Astrocyte of the spinal cord (primary cell): Measurements from ENCODE around the gene SLC9A5.
A peak's percentile ranks its signal among the peaks of the same experiment; 100 is the strongest.

ENCODE experiments used
- DNase-seq: peaks from one replicate; pipeline ENCODE4 v3.0.0; 2011; ENCODE audit warnings: low read depth, low spot score
- H3K4me3 ChIP-seq: 2 replicates; pipeline ENCODE4 v1.5.1; 2011; ENCODE audit warnings: low read depth, mild to moderate bottlenecking, low read length, moderate library complexity
- in situ Hi-C: cut with HindIII; loops from 2 replicates; pipeline ENCODE4 v1.10.0; 2017; ENCODE audit warnings: low sequenced_read_pairs
- TF ChIP-seq, protein P1 (sequence below): IDR thresholded peaks from 2 replicates; pipeline ENCODE4 v1.5.1; 2012; ENCODE audit warnings: low read depth, mild to moderate bottlenecking, low read length, inconsistent platforms

Gene SLC9A5

DNA sequence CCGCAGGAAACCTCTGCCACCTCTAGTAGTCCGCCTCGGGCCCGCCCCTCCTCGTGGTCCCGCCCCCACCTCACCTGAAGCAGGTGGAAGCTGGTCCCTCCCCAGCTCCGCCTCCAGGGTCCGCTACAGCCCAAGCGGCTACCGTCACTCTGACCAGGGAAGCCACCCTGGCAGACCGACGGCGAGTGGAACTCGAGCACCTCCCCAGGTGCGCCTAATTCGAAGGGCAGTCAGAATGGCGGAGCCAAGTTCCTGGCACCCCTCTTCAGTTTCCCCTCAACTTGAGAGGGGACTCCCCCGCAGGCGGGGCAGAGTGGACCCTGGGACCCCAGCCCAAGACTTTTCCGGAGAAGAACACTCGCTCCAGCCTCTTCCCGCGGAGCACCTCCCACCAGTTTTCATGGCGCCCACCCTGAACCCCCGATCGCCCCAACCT lies 2.0 kb upstream of the SLC9A5 start:
- TF ChIP-seq, protein P1, sequence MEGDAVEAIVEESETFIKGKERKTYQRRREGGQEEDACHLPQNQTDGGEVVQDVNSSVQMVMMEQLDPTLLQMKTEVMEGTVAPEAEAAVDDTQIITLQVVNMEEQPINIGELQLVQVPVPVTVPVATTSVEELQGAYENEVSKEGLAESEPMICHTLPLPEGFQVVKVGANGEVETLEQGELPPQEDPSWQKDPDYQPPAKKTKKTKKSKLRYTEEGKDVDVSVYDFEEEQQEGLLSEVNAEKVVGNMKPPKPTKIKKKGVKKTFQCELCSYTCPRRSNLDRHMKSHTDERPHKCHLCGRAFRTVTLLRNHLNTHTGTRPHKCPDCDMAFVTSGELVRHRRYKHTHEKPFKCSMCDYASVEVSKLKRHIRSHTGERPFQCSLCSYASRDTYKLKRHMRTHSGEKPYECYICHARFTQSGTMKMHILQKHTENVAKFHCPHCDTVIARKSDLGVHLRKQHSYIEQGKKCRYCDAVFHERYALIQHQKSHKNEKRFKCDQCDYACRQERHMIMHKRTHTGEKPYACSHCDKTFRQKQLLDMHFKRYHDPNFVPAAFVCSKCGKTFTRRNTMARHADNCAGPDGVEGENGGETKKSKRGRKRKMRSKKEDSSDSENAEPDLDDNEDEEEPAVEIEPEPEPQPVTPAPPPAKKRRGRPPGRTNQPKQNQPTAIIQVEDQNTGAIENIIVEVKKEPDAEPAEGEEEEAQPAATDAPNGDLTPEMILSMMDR, result no peak
- in situ Hi-C loops, result no loop called here
- no peak for DNase-seq
- H3K4me3 ChIP-seq, result peak overlapping the region; percentile 92

DNA sequence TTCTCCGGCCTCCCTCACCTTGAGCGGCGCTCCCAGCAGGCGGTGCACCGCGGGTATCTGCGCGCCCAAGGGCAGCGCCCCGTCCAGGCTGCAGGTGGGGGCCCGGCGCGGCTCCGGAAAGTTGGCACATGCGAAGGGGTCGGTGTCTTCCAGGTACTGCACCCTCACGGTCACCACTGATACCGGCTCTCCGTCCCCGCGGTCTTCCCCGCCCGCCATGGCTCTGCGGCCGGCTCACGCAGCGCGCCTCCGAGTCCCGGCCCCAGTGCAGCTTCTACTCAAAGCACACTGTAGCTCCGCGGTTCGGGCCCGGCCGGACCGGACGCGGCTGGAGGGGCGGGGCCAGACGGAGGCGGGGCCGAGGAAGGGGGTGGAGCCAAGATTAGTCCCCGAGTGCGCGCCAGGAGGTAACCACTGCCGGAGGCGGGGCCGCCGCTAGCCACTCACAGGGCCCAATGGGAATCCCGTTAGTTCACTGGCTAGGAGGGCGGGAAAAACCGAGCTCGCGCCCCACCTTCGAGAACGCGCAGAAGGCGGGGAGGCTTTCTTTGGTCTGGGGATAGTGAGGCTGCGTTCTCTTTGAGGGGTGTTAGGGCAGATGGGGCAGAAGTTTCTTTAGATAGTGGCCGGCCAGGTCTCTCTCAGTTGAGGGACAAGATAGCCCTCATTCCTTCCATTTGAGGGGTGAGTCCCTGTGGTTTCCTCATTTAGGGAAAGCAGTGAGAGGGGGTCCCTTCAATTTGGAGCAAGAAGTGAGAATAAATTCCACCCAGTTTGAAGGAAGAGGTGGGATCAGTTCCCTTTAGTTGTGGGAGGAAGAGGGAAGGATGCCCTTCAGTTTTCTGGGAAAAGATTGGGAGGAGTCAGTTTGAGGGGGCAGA lies 1.3 kb upstream of the SLC9A5 start, which contains the start of gene FHOD1:
FHOD1 (minus strand) TSS at position 290 of the 881 bp plus-strand sequence; CDS start at position 219, 71 bp downstream.
- TF ChIP-seq, protein P1, result no peak
- DNase-seq, result peak; percentile 96
- in situ Hi-C loops, result no loop called here
- peak within 1 kb of the TSS; percentile 92 for H3K4me3 ChIP-seq

DNA sequence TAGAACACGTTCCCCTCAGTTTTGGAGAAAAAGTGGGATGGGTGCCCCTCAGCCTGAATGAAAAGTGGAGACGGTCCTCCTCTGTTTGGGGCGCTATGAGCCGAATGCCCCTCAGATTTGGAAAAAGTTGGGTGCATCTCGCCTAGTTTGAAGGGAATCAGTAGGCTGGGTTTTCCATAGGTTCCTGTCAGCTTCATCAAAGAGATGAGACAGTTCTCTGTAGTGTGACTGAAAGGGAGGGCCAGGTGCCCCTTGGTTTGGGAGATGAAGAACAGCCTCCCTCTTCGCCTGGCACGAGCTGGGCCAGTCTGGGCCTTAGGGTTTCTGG lies 742 bp upstream of the SLC9A5 start:
- TF ChIP-seq, protein P1, result no peak
- DNase-seq, result no peak
- peak overlapping the region; percentile 59 for H3K4me3 ChIP-seq
- in situ Hi-C loops, result no loop called here

DNA sequence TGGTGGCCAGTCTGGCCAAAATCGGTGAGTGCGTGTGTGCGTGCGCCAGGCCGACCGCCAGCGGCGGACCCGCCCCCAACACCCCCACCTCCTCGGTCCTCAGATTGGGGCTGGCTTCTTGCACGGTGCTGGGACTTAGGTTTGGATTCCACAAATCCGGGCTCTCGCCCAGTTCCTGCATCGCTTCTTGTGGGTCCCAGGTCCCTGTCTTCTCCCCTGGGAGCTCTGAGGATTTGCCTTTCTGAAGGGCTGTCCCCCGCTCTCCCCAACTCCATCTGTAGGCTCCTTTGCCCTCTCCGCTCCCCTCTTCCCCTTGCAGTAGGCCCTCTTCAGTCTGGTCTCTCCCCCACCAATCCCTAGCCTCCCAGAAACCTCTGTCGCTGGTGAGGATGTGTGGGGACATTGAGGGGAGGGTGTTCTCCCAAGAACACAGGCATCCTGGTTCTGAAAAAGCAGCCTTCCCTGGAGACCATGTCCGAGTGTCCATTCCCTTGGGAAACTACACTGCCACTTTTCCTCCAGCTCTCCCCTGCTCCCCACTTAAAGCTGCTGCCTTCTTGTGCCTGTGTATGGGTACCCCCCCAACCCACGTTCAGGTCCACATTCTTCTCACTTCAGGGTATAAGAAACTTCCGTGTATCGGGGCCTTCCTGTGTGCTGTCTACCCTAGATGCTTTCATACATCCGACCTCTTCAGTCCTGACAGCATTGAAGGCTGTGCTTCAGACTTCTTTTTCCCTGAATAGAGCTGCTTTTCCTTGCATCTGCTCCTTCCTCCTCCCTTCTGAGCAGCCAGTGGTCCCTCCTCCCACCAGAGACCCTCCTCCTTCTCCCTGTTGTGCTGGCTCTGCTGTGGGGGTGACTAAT lies 632 bp downstream of the SLC9A5 start:
- TF ChIP-seq, protein P1, result no peak
- DNase-seq, result no peak
- peak overlapping the region; percentile 59 for H3K4me3 ChIP-seq
- in situ Hi-C loops, result no loop called here

DNA sequence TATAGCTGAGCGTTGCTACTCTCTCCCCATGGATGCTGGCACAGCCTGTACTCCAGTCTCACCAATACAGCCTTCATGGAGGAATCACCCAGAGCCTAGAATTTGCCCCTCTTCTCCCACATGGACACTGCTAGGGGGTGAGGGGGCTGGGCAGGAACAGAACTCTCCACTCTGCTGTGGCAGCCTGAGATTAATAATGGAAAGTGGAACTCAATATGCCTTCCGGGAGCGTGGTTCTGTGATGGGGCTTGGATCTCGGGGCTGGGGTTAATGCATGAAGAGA lies 1.2 kb downstream of the SLC9A5 start:
- H3K4me3 ChIP-seq, result no peak overlapping the region
- DNase-seq, result no peak
- TF ChIP-seq, protein P1, result no peak
- in situ Hi-C loops, result no loop called here

DNA sequence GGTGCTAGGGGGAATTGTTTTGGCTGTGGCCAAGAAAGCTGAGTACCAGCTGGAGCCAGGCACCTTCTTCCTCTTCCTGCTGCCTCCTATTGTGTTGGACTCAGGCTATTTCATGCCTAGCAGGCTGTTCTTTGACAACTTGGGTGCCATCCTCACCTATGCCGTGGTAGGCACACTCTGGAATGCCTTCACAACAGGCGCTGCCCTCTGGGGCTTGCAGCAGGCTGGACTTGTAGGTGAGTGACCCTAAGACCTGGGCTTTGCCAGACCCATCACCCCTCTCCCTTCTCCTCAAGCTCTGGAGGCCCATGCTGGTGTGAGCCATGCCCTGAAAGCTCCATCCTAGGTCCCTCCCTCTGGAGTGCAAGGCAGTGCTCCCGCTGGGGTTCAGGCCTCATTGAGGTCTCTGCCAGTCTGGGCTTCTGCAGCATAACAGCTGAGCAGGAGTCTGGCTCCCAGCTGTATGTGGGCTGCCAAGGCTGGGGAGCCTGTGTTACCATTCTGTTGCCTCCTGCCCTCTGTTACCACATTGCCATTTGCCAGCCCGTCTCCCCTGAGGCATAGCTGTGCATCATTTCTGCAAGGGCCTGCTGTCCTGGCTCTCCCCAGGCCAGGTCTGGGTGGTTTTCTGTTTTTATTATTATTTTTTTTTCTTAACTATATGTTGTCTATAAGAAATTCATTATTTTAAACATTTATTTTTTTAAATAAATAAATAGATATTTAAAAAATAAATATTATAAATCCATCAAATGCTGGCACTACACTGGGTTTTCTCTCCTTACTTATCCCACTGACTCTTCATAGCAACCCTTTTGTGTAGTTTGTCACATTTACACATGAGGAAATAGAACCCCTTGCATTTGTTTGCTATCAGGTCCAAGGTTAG lies 4.1 kb downstream of the SLC9A5 start:
- TF ChIP-seq, protein P1, result no peak
- in situ Hi-C loops, result no loop called here
- H3K4me3 ChIP-seq, result no peak overlapping the region
- DNase-seq, result no peak
